ENCODE data around the gene CARS1. TPM values are rescaled to one million over a fixed set of nuclear protein-coding genes. Genes with fewer than 3 reads are reported as not detected.

The CARS1 gene
- total and polyA plus RNA-seq, 9 of the 15 experiments (the other 6 are each of a cell fraction or from before 2014, with no cell fraction given) = 14.4 to 106 (median 73.6) TPM

DNA sequence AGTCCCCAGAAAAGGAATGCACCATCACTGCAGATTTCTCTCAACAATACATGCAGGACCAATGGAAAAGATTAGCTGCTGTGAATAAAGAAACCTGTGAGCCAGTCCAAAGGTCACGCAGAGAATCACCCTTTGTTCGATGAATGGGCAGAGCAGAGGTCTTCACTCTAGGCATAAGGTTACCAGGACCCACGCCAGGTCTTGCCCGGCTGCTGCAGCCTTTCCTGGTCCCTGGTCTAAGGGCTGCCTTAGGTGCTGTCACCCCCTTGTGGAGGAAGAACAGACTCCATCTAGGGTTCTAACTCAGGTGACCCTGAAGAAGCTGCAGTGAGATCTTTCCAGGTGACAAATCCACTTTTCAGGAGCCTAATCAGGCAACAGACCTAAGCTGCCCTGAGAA lies 36.1 kb downstream of the CARS1 start:
- Histone ChIP-seq H3K9ac (ENCODE audit: insufficient read depth in 1 of 2, low read depth in 2 of 2, low read length in 2 of 2) (no peak overlapping the region), H3K9me3 (replicated peaks; ENCODE audit: control insufficient read depth, insufficient read depth, low read depth, low read length) (no peaks in the 10 kb centered on the region), H3K27me3 (ENCODE audit: control insufficient read depth in 2 of 2, insufficient read depth in 2 of 2, low read length in 2 of 2) (no peaks in the 10 kb centered on the region), H3K79me2 (ENCODE audit: control insufficient read depth, insufficient read depth, low read length) (no peaks in the 10 kb centered on the region), H4K20me1 (replicated peaks; ENCODE audit: control insufficient read depth, insufficient read depth, low read length) (peaks cover 7% of the 10 kb centered on the region; the same call in 1 of the 2 replicates), H2AFZ (ENCODE audit: low read depth, low read length) (no peak overlapping the region), H3K9me1 (ENCODE audit: control insufficient read depth, insufficient read depth, low read length) (no peaks in the 10 kb centered on the region), H3K36me3 (ENCODE audit: control insufficient read depth, insufficient read depth, low read length) (peaks cover 66% of the 10 kb centered on the region), H3K4me1 (replicated peaks in 1 of 2; ENCODE audit: control insufficient read depth in 2 of 2, insufficient read depth in 2 of 2, low read length in 2 of 2) (peaks cover 0 to 3% of the 10 kb centered on the region in 2 experiments; a peak in 1 of 5 replicates), H3K4me2 (ENCODE audit: insufficient read depth, low read length) (no peak overlapping the region), H3K4me3 (no peak overlapping the region), H3K27ac (ENCODE audit: extremely low read depth, low read depth, low read length) (no peak overlapping the region)
- ChIA-PET POLR2A (interaction anchor here (0.5 to 3.0 kb wide), 6 partner anchors 10 to 23 kb away, joined by 3 to 14 read pairs (median 3); no protein-coding TSS in a partner anchor), CTCF (ENCODE audit: low intra/inter-chr PET ratio) (interaction anchor here (0.8 to 1.3 kb wide), 3 partner anchors 46 to 488 kb away, joined by 3 to 5 read pairs (median 5); no protein-coding TSS in a partner anchor)
- TF ChIP-seq RAD21 (CRISPR knock-in tag; conservative IDR thresholded peaks at IDR 0.05 in 1 of 2, IDR thresholded peaks at IDR 0.05 in 1 of 2) (peak in 1 of 2 experiments; percentile 30; a peak in 2 of 4 replicates), SMC3 (conservative IDR thresholded peaks at IDR 0.05; ENCODE audit: insufficient read depth, low read depth, low read length) (peak; percentile 46), ZNF174 (CRISPR knock-in tag; IDR thresholded peaks at IDR 0.05) (no peak), STAG1 (CRISPR knock-in tag; IDR thresholded peaks at IDR 0.05; ENCODE audit: borderline replicate concordance) (peak; percentile 45; the same call in 1 of the 2 replicates)
- TF ChIP-seq, protein P1, sequence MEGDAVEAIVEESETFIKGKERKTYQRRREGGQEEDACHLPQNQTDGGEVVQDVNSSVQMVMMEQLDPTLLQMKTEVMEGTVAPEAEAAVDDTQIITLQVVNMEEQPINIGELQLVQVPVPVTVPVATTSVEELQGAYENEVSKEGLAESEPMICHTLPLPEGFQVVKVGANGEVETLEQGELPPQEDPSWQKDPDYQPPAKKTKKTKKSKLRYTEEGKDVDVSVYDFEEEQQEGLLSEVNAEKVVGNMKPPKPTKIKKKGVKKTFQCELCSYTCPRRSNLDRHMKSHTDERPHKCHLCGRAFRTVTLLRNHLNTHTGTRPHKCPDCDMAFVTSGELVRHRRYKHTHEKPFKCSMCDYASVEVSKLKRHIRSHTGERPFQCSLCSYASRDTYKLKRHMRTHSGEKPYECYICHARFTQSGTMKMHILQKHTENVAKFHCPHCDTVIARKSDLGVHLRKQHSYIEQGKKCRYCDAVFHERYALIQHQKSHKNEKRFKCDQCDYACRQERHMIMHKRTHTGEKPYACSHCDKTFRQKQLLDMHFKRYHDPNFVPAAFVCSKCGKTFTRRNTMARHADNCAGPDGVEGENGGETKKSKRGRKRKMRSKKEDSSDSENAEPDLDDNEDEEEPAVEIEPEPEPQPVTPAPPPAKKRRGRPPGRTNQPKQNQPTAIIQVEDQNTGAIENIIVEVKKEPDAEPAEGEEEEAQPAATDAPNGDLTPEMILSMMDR (IDR thresholded peaks at IDR 0.05 in 2 of 3, conservative IDR thresholded peaks at IDR 0.05 in 1 of 3; ENCODE audit: insufficient read depth in 2 of 3, low read depth in 1 of 3, low read length in 3 of 3) = peak; percentile 51 to 58 (median 53)
- BruUV-seq (replicated peaks) = no TSS peak
- 75% methylated on average over 4 of the region's 4 CpGs for WGBS (ENCODE audit: insufficient coverage, low coverage, missing lambda C conversion rate)
- intact Hi-C loops (cut with micrococcal nuclease) = no loop called here
- peak; percentile 45 to 70 (median 59) for DNase-seq (ENCODE audit: extremely low read depth in 1 of 4, low spot score in 3 of 4)
- in situ Hi-C loops (cut with MboI) = no loop called here
- peak; percentile 61 for FAIRE-seq
- peak; percentile 86 for ATAC-seq
